MM.1S (cell line): ENCODE measurements around the gene SLCO4A1.

Source experiments
- EZH2 ChIP-seq: fragments of 300-600 bp; sonication (generic); optimal IDR thresholded peaks from 2 replicates; pipeline ENCODE3; 2017; ENCODE audit warnings: low read depth, mild to moderate bottlenecking, antibody characterized with exemption, low read length, mixed read lengths
- EZH2phosphoT487 ChIP-seq: fragments of 300-600 bp; sonication (generic); IDR thresholded peaks from 2 replicates; pipeline ENCODE4 v1.6.1; 2018; ENCODE audit warnings: antibody characterized with exemption, low read length
- TF ChIP-seq, protein P1 (sequence below): fragments of 300-600 bp; sonication (generic); IDR thresholded peaks from 2 replicates; pipeline ENCODE4 v1.5.1; 2016; ENCODE audit warnings: antibody characterized with exemption, low read length, mixed read lengths

DNA sequence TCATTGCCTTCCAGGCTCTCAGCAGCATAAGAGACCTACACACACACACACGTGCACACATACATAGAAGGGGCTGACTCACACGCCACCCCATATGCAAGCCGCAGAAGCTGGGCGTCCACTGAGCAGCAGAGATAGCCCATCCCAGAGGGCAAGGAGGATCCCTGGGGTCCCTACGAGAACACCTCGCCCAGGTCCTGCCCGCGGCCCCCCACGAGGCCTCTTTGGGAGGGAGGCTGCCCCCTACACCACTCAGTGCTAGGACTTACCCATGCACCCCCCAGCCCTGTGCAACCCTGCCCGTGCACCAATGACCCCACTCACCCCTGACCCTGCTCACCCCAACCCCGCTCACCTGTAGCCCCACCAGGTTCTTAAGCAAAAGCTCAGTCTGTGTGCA is 45.8 kb downstream of the SLCO4A1 start:
- TF ChIP-seq EZH2 (no peak), EZH2phosphoT487 (no peak)
- TF ChIP-seq, protein P1, sequence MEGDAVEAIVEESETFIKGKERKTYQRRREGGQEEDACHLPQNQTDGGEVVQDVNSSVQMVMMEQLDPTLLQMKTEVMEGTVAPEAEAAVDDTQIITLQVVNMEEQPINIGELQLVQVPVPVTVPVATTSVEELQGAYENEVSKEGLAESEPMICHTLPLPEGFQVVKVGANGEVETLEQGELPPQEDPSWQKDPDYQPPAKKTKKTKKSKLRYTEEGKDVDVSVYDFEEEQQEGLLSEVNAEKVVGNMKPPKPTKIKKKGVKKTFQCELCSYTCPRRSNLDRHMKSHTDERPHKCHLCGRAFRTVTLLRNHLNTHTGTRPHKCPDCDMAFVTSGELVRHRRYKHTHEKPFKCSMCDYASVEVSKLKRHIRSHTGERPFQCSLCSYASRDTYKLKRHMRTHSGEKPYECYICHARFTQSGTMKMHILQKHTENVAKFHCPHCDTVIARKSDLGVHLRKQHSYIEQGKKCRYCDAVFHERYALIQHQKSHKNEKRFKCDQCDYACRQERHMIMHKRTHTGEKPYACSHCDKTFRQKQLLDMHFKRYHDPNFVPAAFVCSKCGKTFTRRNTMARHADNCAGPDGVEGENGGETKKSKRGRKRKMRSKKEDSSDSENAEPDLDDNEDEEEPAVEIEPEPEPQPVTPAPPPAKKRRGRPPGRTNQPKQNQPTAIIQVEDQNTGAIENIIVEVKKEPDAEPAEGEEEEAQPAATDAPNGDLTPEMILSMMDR, result no peak
